HG02943 (cell line): ENCODE results near the gene IRAK3.

Source experiments
- ATAC-seq: cut with Tn5 transposase; IDR thresholded peaks from one replicate; pipeline ENCODE4 v1.9.1; 2021; ENCODE audit warnings: mild to moderate bottlenecking, low read depth, moderate library complexity; ENCODE audit not compliant: unreplicated experiment

Gene IRAK3

GRCh38 chr12:66297923-66298322 lies 108.9 kb downstream of the IRAK3 start:
- ATAC-seq = no peak

GRCh38 chr12:66301944-66302826 lies 113.2 kb downstream of the IRAK3 start, which contains the start of gene HELB:
TSS of gene HELB (plus strand) at chr12:66302493. CDS start at chr12:66302604, 111 bp downstream.
- peak; percentile 90 for ATAC-seq

- ATAC-seq = no peak
These were observed 113.8 kb downstream of the IRAK3 start for GRCh38 chr12:66302827-66303169.

GRCh38 chr12:66303316-66303804 lies 114.3 kb downstream of the IRAK3 start:
- peak; percentile 42 for ATAC-seq
